GM12878 (cell line): ENCODE results near the gene PRR18. TPM values are rescaled to one million over a fixed set of nuclear protein-coding genes. Genes with fewer than 3 reads are reported as not detected.

ENCODE experiments used
- BCL11A ChIP-seq: IDR thresholded peaks from 2 replicates; pipeline ENCODE4 v1.6.1; 2011; ENCODE audit warnings: low read depth, low read length
- BHLHE40 ChIP-seq, 2 experiments: fragments of 450-650 bp in 1 of 2; IDR thresholded peaks; 2 replicates each; pipeline ENCODE4 v1.6.1; 2011 to 2017; ENCODE audit warnings: low read depth in 2 of 2, borderline replicate concordance in 1 of 2, improper control_type of control experiment in 1 of 2, low read length in 1 of 2, mild to moderate bottlenecking in 1 of 2
- CEBPB ChIP-seq, 2 experiments: fragments of 150-350 bp in 1 of 2; IDR thresholded peaks; 2 replicates each; pipeline ENCODE4 v1.6.1; 2012 to 2014; ENCODE audit warnings: low read depth in 2 of 2, low read length in 2 of 2, borderline replicate concordance in 1 of 2, inconsistent platforms in 1 of 2
- ESRRA ChIP-seq: IDR thresholded peaks from 2 replicates; pipeline ENCODE4 v1.6.1; 2012; ENCODE audit warnings: mild to moderate bottlenecking, low read length, improper control_type of control experiment
- NBN ChIP-seq: fragments of 450-650 bp; IDR thresholded peaks from 2 replicates; pipeline ENCODE4 v1.6.1; 2016
- NFXL1 ChIP-seq: fragments of 450-650 bp; IDR thresholded peaks from 2 replicates; pipeline ENCODE4 v1.6.1; 2017; ENCODE audit warnings: antibody characterized with exemption, mild to moderate bottlenecking, borderline replicate concordance
- NFYB ChIP-seq: IDR thresholded peaks from 2 replicates; pipeline ENCODE4 v1.6.1; 2011; ENCODE audit warnings: low read depth, mild to moderate bottlenecking, low read length, improper control_type of control experiment, moderate library complexity; ENCODE audit not compliant: insufficient read depth
- PML ChIP-seq: IDR thresholded peaks from 2 replicates; pipeline ENCODE4 v1.6.1; 2012; ENCODE audit warnings: low read length, inconsistent platforms
- RB1 ChIP-seq: fragments of 450-650 bp; formaldehyde crosslinking; IDR thresholded peaks from 2 replicates; pipeline ENCODE4 v1.6.1; 2017; ENCODE audit warnings: mild to moderate bottlenecking, borderline replicate concordance
- RCOR1 ChIP-seq: conservative IDR thresholded peaks from 2 replicates; pipeline ENCODE4 v1.6.1; 2012; ENCODE audit warnings: low read depth, low read length, improper control_type of control experiment
- SMC3 ChIP-seq: IDR thresholded peaks from 2 replicates; pipeline ENCODE4 v1.6.1; 2011; ENCODE audit warnings: low read length, improper control_type of control experiment, borderline replicate concordance
- TAF1 ChIP-seq: IDR thresholded peaks from 2 replicates; pipeline ENCODE4 v1.6.1; 2011; ENCODE audit warnings: mild to moderate bottlenecking, low read depth, low read length, borderline replicate concordance
- YBX1 ChIP-seq: fragments of 450-650 bp; IDR thresholded peaks from 2 replicates; pipeline ENCODE4 v1.6.1; 2016; ENCODE audit warnings: antibody characterized with exemption
- YY1 ChIP-seq: IDR thresholded peaks from 2 replicates; pipeline ENCODE4 v1.6.1; 2011; ENCODE audit warnings: low read depth, mild to moderate bottlenecking, low read length
- ZNF207 ChIP-seq: fragments of 450-650 bp; IDR thresholded peaks from 2 replicates; pipeline ENCODE4 v1.6.1; 2014; ENCODE audit warnings: antibody characterized with exemption, mild to moderate bottlenecking, borderline replicate concordance
- ZNF384 ChIP-seq: IDR thresholded peaks from 2 replicates; pipeline ENCODE4 v1.6.1; 2012; ENCODE audit warnings: low read depth, mild to moderate bottlenecking, low read length, improper control_type of control experiment, borderline replicate concordance
- ZZZ3 ChIP-seq: IDR thresholded peaks from 2 replicates; pipeline ENCODE4 v1.6.1; 2011; ENCODE audit warnings: low read depth; ENCODE audit not compliant: control insufficient read depth, insufficient read length
- polyA plus RNA-seq, 11 experiments: library from polyadenylated mRNA; depleted of rRNA in 4 of 11; unstranded in 6 of 11; stranded (reverse) in 5 of 11; fragments of >200 nt; fragmentation: Nextera tagmentation in 4 of 11; fragmentation: Illumina TruSeq in 1 of 11; extraction: Ambion mirVana in 4 of 11; extraction: Trizol in 1 of 11; gene quantifications; 1 replicate in 1 of 11; 2 replicates in 10 of 11; pipeline versions ENCODE4 v1.2.1 to v1.2.3, GENCODE V29; 2011 to 2016; ENCODE audit warnings: inconsistent platforms in 2 of 11, missing spikeins in 2 of 11, low read depth in 1 of 11
- total RNA-seq, 4 experiments: library from RNA; depleted of rRNA in 3 of 4; stranded (reverse); fragments of >200 nt in 3 of 4; fragmentation: Illumina TruSeq in 1 of 4; extraction: Trizol in 1 of 4; gene quantifications; 2 replicates each; pipeline versions ENCODE4 v1.2.1 to v1.2.3, GENCODE V29; 2013 to 2021
- TF ChIP-seq, protein P1 (sequence below), 3 experiments: IDR thresholded peaks in 2 of 3; conservative IDR thresholded peaks in 1 of 3; 2 replicates each; pipeline ENCODE4 v1.5.1; 2011; ENCODE audit warnings: low read depth in 3 of 3, low read length in 3 of 3, mild to moderate bottlenecking in 3 of 3, control low read depth in 2 of 3, moderate library complexity in 2 of 3, inconsistent platforms in 1 of 3, mixed read lengths in 1 of 3; ENCODE audit not compliant: control insufficient read depth in 2 of 3, insufficient read depth in 1 of 3; ENCODE audit errors: extremely low read depth in 1 of 3
- TF ChIP-seq, protein P2 (sequence below): fragments of 450-650 bp; IDR thresholded peaks from 2 replicates; pipeline ENCODE4 v1.6.1; 2017; ENCODE audit warnings: low read depth, mild to moderate bottlenecking, moderate library complexity
- TF ChIP-seq, protein P3 (sequence below): IDR thresholded peaks from 2 replicates; pipeline ENCODE4 v1.6.1; 2012; ENCODE audit warnings: mild to moderate bottlenecking, low read depth, low read length
- TF ChIP-seq, protein P4 (sequence below): fragments of 450-650 bp; IDR thresholded peaks from 2 replicates; pipeline ENCODE4 v1.6.1; 2014; ENCODE audit warnings: mild to moderate bottlenecking

Gene PRR18
- total and polyA plus RNA-seq, 10 of the 15 experiments (the other 5 are each of a cell fraction or from before 2014, with no cell fraction given) = 0.13 to 8.2 (median 1.6) TPM

DNA sequence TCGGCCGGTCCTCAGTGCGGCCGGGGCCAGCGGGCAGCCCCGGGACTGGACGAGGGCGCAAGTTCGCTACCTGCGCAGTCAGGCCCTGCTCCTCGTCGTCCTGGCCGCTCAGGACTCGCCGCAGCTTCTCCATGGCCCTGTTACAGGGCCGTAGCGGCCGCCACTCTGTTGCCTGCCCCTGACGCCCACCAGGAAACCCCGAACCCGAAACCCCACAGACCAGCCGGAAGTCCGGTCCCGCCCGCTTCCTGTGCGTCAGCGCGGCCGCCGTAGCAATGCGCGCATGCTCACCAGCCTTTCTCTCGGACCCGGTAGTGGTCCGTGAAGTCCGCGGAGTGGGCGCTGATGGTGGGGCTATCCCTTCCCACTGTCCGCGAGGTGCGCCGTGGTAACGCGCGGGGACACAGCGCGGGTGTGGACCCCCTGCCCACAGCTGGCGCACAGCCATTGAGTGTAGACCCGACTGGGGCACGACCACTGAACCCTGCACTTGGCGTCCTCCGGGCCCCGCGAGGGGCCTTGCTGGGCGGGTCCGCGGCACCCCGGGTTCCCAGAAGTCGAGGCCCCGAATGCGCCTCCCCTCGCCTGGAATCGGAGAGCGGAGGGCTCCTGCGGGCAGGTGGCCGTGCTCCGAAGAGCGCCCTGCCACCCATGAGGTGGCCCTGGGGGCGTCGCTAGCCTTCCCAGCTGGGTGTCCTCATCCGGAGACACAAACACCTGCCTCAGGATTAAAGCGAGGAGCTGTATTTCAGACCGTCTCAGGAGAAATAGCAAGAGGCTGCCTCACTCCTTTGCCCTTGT is 34.4 kb upstream of the PRR18 start, which contains the start of gene SFT2D1 (continued):
- TF ChIP-seq PML (peak; percentile 94), ZZZ3 (no peak), NFYB (no peak), ZNF384 (no peak), BCL11A (peak; percentile 51; the same call in 1 of the 2 replicates), RCOR1 (no peak), NBN (peak; percentile 83; the same call in 1 of the 2 replicates), TAF1 (peak; percentile 93), ZNF207 (0 out of 2 replicates have a peak, but pooled peaks have one; percentile 29), CEBPB (IDR thresholded peaks at IDR 0.05; ENCODE audit: borderline replicate concordance in 1 of 2, low read depth in 2 of 2, low read length in 2 of 2) (no peak), YY1 (peak; percentile 84), RB1 (no peak; the same call in 1 of the 2 replicates), SMC3 (no peak; the same call in 1 of the 2 replicates), BHLHE40 (IDR thresholded peaks at IDR 0.05; ENCODE audit: borderline replicate concordance in 1 of 2, low read depth in 2 of 2, low read length in 1 of 2) (peak in 1 of 2 experiments; percentile 62; a peak in 3 of 4 replicates), ESRRA (no peak), NFXL1 (no peak), YBX1 (no peak)
- TF ChIP-seq, protein P1, sequence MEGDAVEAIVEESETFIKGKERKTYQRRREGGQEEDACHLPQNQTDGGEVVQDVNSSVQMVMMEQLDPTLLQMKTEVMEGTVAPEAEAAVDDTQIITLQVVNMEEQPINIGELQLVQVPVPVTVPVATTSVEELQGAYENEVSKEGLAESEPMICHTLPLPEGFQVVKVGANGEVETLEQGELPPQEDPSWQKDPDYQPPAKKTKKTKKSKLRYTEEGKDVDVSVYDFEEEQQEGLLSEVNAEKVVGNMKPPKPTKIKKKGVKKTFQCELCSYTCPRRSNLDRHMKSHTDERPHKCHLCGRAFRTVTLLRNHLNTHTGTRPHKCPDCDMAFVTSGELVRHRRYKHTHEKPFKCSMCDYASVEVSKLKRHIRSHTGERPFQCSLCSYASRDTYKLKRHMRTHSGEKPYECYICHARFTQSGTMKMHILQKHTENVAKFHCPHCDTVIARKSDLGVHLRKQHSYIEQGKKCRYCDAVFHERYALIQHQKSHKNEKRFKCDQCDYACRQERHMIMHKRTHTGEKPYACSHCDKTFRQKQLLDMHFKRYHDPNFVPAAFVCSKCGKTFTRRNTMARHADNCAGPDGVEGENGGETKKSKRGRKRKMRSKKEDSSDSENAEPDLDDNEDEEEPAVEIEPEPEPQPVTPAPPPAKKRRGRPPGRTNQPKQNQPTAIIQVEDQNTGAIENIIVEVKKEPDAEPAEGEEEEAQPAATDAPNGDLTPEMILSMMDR (IDR thresholded peaks at IDR 0.05 in 2 of 3, conservative IDR thresholded peaks at IDR 0.05 in 1 of 3; ENCODE audit: control insufficient read depth in 2 of 3, extremely low read depth in 1 of 3, insufficient read depth in 1 of 3, low read depth in 3 of 3, low read length in 3 of 3) = no peak
- TF ChIP-seq, protein P2, sequence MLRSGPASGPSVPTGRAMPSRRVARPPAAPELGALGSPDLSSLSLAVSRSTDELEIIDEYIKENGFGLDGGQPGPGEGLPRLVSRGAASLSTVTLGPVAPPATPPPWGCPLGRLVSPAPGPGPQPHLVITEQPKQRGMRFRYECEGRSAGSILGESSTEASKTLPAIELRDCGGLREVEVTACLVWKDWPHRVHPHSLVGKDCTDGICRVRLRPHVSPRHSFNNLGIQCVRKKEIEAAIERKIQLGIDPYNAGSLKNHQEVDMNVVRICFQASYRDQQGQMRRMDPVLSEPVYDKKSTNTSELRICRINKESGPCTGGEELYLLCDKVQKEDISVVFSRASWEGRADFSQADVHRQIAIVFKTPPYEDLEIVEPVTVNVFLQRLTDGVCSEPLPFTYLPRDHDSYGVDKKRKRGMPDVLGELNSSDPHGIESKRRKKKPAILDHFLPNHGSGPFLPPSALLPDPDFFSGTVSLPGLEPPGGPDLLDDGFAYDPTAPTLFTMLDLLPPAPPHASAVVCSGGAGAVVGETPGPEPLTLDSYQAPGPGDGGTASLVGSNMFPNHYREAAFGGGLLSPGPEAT = 0 out of 2 replicates have a peak, but pooled peaks have one; percentile 36
- TF ChIP-seq, protein P3, sequence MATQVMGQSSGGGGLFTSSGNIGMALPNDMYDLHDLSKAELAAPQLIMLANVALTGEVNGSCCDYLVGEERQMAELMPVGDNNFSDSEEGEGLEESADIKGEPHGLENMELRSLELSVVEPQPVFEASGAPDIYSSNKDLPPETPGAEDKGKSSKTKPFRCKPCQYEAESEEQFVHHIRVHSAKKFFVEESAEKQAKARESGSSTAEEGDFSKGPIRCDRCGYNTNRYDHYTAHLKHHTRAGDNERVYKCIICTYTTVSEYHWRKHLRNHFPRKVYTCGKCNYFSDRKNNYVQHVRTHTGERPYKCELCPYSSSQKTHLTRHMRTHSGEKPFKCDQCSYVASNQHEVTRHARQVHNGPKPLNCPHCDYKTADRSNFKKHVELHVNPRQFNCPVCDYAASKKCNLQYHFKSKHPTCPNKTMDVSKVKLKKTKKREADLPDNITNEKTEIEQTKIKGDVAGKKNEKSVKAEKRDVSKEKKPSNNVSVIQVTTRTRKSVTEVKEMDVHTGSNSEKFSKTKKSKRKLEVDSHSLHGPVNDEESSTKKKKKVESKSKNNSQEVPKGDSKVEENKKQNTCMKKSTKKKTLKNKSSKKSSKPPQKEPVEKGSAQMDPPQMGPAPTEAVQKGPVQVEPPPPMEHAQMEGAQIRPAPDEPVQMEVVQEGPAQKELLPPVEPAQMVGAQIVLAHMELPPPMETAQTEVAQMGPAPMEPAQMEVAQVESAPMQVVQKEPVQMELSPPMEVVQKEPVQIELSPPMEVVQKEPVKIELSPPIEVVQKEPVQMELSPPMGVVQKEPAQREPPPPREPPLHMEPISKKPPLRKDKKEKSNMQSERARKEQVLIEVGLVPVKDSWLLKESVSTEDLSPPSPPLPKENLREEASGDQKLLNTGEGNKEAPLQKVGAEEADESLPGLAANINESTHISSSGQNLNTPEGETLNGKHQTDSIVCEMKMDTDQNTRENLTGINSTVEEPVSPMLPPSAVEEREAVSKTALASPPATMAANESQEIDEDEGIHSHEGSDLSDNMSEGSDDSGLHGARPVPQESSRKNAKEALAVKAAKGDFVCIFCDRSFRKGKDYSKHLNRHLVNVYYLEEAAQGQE = peak; percentile 41; the same call in 1 of the 2 replicates
- TF ChIP-seq, protein P4, sequence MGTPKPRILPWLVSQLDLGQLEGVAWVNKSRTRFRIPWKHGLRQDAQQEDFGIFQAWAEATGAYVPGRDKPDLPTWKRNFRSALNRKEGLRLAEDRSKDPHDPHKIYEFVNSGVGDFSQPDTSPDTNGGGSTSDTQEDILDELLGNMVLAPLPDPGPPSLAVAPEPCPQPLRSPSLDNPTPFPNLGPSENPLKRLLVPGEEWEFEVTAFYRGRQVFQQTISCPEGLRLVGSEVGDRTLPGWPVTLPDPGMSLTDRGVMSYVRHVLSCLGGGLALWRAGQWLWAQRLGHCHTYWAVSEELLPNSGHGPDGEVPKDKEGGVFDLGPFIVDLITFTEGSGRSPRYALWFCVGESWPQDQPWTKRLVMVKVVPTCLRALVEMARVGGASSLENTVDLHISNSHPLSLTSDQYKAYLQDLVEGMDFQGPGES = no peak
